Cerebellar nuclear complex (tissue), 1 donor: ENCODE data around the gene DHX35.
"Not testable (repeated sequence)": the region's sequence is repeated elsewhere in the genome, so short reads cannot be mapped to it uniquely, and the experiment has no call there.

Source experiments
- DNase-seq, 2 experiments: peaks; one replicate each; lab custom pipeline; 2025; lab: John Stamatoyannopoulos, UW

The DHX35 gene

GRCh38 chr20:38979434-38979833, 17.3 kb downstream of the DHX35 start:
- DNase-seq, result no peak

GRCh38 chr20:38979842-38980241, 17.7 kb downstream of the DHX35 start:
- DNase-seq, result no peak

- DNase-seq, result no peak
These were observed 20.1 kb downstream of the DHX35 start for GRCh38 chr20:38982291-38982690.

GRCh38 chr20:38985060-38985459, 22.9 kb downstream of the DHX35 start:
- no peak for DNase-seq

- DNase-seq, result no peak
These were observed 23.5 kb downstream of the DHX35 start for GRCh38 chr20:38985603-38986170.

GRCh38 chr20:38986663-38987062, 24.5 kb downstream of the DHX35 start:
- DNase-seq, result no peak

- no peak for DNase-seq
These were observed 25.6 kb downstream of the DHX35 start for GRCh38 chr20:38987777-38988176.

GRCh38 chr20:38990728-38991127, 28.6 kb downstream of the DHX35 start:
- no peak for DNase-seq

GRCh38 chr20:38991814-38992704, 29.9 kb downstream of the DHX35 start:
- DNase-seq, result no peak

GRCh38 chr20:38995536-38996044, 33.4 kb downstream of the DHX35 start:
- DNase-seq, result no peak

- not testable (repeated sequence) for DNase-seq
These were observed 34.7 kb downstream of the DHX35 start for GRCh38 chr20:38996866-38997265.

GRCh38 chr20:38997622-38998021, 35.5 kb downstream of the DHX35 start:
- no peak for DNase-seq

GRCh38 chr20:38999217-38999616, 37.1 kb downstream of the DHX35 start:
- DNase-seq, result no peak

GRCh38 chr20:38999965-39000910, 38.1 kb downstream of the DHX35 start:
- DNase-seq, result no peak

- DNase-seq, result no peak
These were observed 42.4 kb downstream of the DHX35 start for GRCh38 chr20:39004508-39004907.

GRCh38 chr20:39009348-39009747, 47.2 kb downstream of the DHX35 start:
- no peak for DNase-seq

GRCh38 chr20:39010496-39010895, 48.4 kb downstream of the DHX35 start:
- no peak for DNase-seq

- no peak for DNase-seq
These were observed 51.5 kb downstream of the DHX35 start for GRCh38 chr20:39013662-39014109.

GRCh38 chr20:39016041-39016440, 53.9 kb downstream of the DHX35 start:
- DNase-seq, result no peak

GRCh38 chr20:39016506-39016905, 54.4 kb downstream of the DHX35 start:
- no peak for DNase-seq

GRCh38 chr20:39019027-39019426, 56.9 kb downstream of the DHX35 start:
- no peak for DNase-seq

GRCh38 chr20:39019805-39020325, 57.7 kb downstream of the DHX35 start:
- DNase-seq, result no peak
